ENCODE measurements around the gene SYS1.

Gene SYS1

GRCh38 chr20:45394221-45395113, 31.5 kb downstream of the SYS1 start:
- no peaks in the 10 kb centered on the region for H3K36me3 ChIP-seq (ENCODE audit: insufficient read depth, low read length)
- no peak overlapping the region for H3K27ac ChIP-seq (ENCODE audit: low read depth, low read length)
- 89% methylated on average over 21 of the region's 21 CpGs for WGBS
- H3K9me3 ChIP-seq (ENCODE audit: insufficient read depth, low read depth, low read length): peaks cover 4% of the 10 kb centered on the region; the same call in 1 of the 2 replicates
- no peak overlapping the region for H3K9ac ChIP-seq (ENCODE audit: low read depth, low read length)
- H3K4me3 ChIP-seq (ENCODE audit: low read length): no peak overlapping the region
- no peaks in the 10 kb centered on the region for H3K4me1 ChIP-seq (ENCODE audit: insufficient read depth, low read length)
- H3K27me3 ChIP-seq (ENCODE audit: insufficient read depth, low read length): no peaks in the 10 kb centered on the region

- no peaks in the 10 kb centered on the region for H3K27me3 ChIP-seq (ENCODE audit: insufficient read depth, low read length)
- H3K36me3 ChIP-seq (ENCODE audit: insufficient read depth, low read length): no peaks in the 10 kb centered on the region
- 91% methylated on average over 7 of the region's 7 CpGs for WGBS
- no peak overlapping the region for H3K9ac ChIP-seq (ENCODE audit: low read depth, low read length)
- H3K4me3 ChIP-seq (ENCODE audit: low read length): no peak overlapping the region
- no peaks in the 10 kb centered on the region for H3K4me1 ChIP-seq (ENCODE audit: insufficient read depth, low read length)
- peaks cover 10% of the 10 kb centered on the region; the same call in 1 of the 2 replicates for H3K9me3 ChIP-seq (ENCODE audit: insufficient read depth, low read depth, low read length)
- H3K27ac ChIP-seq (ENCODE audit: low read depth, low read length): no peak overlapping the region
Measured at GRCh38 chr20:45395114-45395415, 32.1 kb downstream of the SYS1 start.

- no CpG with 5 or more reads among the region's 1 CpG for WGBS
- Histone ChIP-seq H3K9me3 (ENCODE audit: insufficient read depth, low read depth, low read length) (peaks cover 27% of the 10 kb centered on the region), H3K36me3 (ENCODE audit: insufficient read depth, low read length) (no peaks in the 10 kb centered on the region), H3K27ac (ENCODE audit: low read depth, low read length) (no peak overlapping the region), H3K4me3 (ENCODE audit: low read length) (no peak overlapping the region), H3K9ac (ENCODE audit: low read depth, low read length) (no peak overlapping the region), H3K4me1 (ENCODE audit: insufficient read depth, low read length) (no peaks in the 10 kb centered on the region), H3K27me3 (ENCODE audit: insufficient read depth, low read length) (peaks cover 6% of the 10 kb centered on the region; the same call in 1 of the 2 replicates)
Measured at GRCh38 chr20:45399018-45399417, 36.1 kb downstream of the SYS1 start.

- no peak overlapping the region for H3K4me3 ChIP-seq (ENCODE audit: low read length)
- H3K4me1 ChIP-seq (ENCODE audit: insufficient read depth, low read length): peaks cover 2% of the 10 kb centered on the region; the same call in 1 of the 2 replicates
- no peak overlapping the region for H3K9ac ChIP-seq (ENCODE audit: low read depth, low read length)
- H3K27me3 ChIP-seq (ENCODE audit: insufficient read depth, low read length): peaks cover 19% of the 10 kb centered on the region
- H3K36me3 ChIP-seq (ENCODE audit: insufficient read depth, low read length): no peaks in the 10 kb centered on the region
- H3K27ac ChIP-seq (ENCODE audit: low read depth, low read length): no peak overlapping the region
- peaks cover 27% of the 10 kb centered on the region for H3K9me3 ChIP-seq (ENCODE audit: insufficient read depth, low read depth, low read length)
- 87% methylated on average over 6 of the region's 6 CpGs for WGBS
Measured at GRCh38 chr20:45400346-45401031, 37.5 kb downstream of the SYS1 start.

- peaks cover 41% of the 10 kb centered on the region for H3K27me3 ChIP-seq (ENCODE audit: insufficient read depth, low read length)
- WGBS: 90% methylated on average over 1 of the region's 1 CpG
Measured at GRCh38 chr20:45402946-45403345, 40.0 kb downstream of the SYS1 start.

GRCh38 chr20:45404438-45404837, 41.5 kb downstream of the SYS1 start:
- Histone ChIP-seq H3K36me3 (ENCODE audit: insufficient read depth, low read length) (peaks cover 12% of the 10 kb centered on the region), H3K9me3 (ENCODE audit: insufficient read depth, low read depth, low read length) (peaks cover 23% of the 10 kb centered on the region), H3K27ac (ENCODE audit: low read depth, low read length) (no peak overlapping the region), H3K27me3 (ENCODE audit: insufficient read depth, low read length) (peaks cover 41% of the 10 kb centered on the region), H3K9ac (ENCODE audit: low read depth, low read length) (no peak overlapping the region), H3K4me1 (ENCODE audit: insufficient read depth, low read length) (peaks cover 10% of the 10 kb centered on the region), H3K4me3 (ENCODE audit: low read length) (no peak overlapping the region)
- WGBS: 89% methylated on average over 1 of the region's 1 CpG

More at GRCh38 chr20:45402946-45403345, 40.0 kb downstream of the SYS1 start:
- H3K36me3 ChIP-seq (ENCODE audit: insufficient read depth, low read length): no peaks in the 10 kb centered on the region
- no peak overlapping the region for H3K27ac ChIP-seq (ENCODE audit: low read depth, low read length)
- H3K9ac ChIP-seq (ENCODE audit: low read depth, low read length): no peak overlapping the region
- peaks cover 9% of the 10 kb centered on the region for H3K4me1 ChIP-seq (ENCODE audit: insufficient read depth, low read length)
- peaks cover 24% of the 10 kb centered on the region for H3K9me3 ChIP-seq (ENCODE audit: insufficient read depth, low read depth, low read length)
- H3K4me3 ChIP-seq (ENCODE audit: low read length): no peak overlapping the region

- WGBS: 4% methylated on average over 47 of the region's 49 CpGs
- Histone ChIP-seq H3K27me3 (ENCODE audit: insufficient read depth, low read length) (peaks cover 41% of the 10 kb centered on the region), H3K9ac (ENCODE audit: low read depth, low read length) (peak overlapping the region; percentile 87), H3K27ac (ENCODE audit: low read depth, low read length) (no peak overlapping the region; the same call in 1 of the 2 replicates), H3K4me3 (ENCODE audit: low read length) (peak overlapping the region; percentile 93), H3K36me3 (ENCODE audit: insufficient read depth, low read length) (peaks cover 25% of the 10 kb centered on the region), H3K4me1 (ENCODE audit: insufficient read depth, low read length) (peaks cover 10% of the 10 kb centered on the region), H3K9me3 (ENCODE audit: insufficient read depth, low read depth, low read length) (peaks cover 10% of the 10 kb centered on the region)
Measured at GRCh38 chr20:45405571-45406259, 42.8 kb downstream of the SYS1 start.

- Histone ChIP-seq H3K4me3 (ENCODE audit: low read length) (peak overlapping the region; percentile 93), H3K36me3 (ENCODE audit: insufficient read depth, low read length) (peaks cover 30% of the 10 kb centered on the region), H3K9ac (ENCODE audit: low read depth, low read length) (peak overlapping the region; percentile 87), H3K27ac (ENCODE audit: low read depth, low read length) (peak overlapping the region; percentile 42), H3K4me1 (ENCODE audit: insufficient read depth, low read length) (peaks cover 10% of the 10 kb centered on the region), H3K27me3 (ENCODE audit: insufficient read depth, low read length) (peaks cover 41% of the 10 kb centered on the region), H3K9me3 (ENCODE audit: insufficient read depth, low read depth, low read length) (peaks cover 4% of the 10 kb centered on the region; the same call in 1 of the 2 replicates)
- WGBS: under 1% methylated on average over 87 of the region's 87 CpGs
Measured at GRCh38 chr20:45406260-45407066, 43.5 kb downstream of the SYS1 start.

GRCh38 chr20:45407067-45407745, 44.2 kb downstream of the SYS1 start:
- peak overlapping the region; percentile 93 for H3K4me3 ChIP-seq (ENCODE audit: low read length)
- 6% methylated on average over 28 of the region's 30 CpGs for WGBS
- H3K27ac ChIP-seq (ENCODE audit: low read depth, low read length): peak overlapping the region; percentile 42
- peak overlapping the region; percentile 87 for H3K9ac ChIP-seq (ENCODE audit: low read depth, low read length)
- H3K36me3 ChIP-seq (ENCODE audit: insufficient read depth, low read length): peaks cover 30% of the 10 kb centered on the region
- H3K4me1 ChIP-seq (ENCODE audit: insufficient read depth, low read length): peaks cover 10% of the 10 kb centered on the region
- H3K9me3 ChIP-seq (ENCODE audit: insufficient read depth, low read depth, low read length): no peaks in the 10 kb centered on the region
- peaks cover 41% of the 10 kb centered on the region for H3K27me3 ChIP-seq (ENCODE audit: insufficient read depth, low read length)
